HepG2 (cell line): ENCODE data around the gene ABHD12. TPM values are rescaled to one million over a fixed set of nuclear protein-coding genes. Genes with fewer than 3 reads are reported as not detected.

ENCODE experiments used
- CCAR2 ChIP-seq: fragments of 200-400 bp; formaldehyde crosslinking; optimal IDR thresholded peaks from 2 replicates; pipeline ENCODE3; 2018; ENCODE audit warnings: low read depth, mild to moderate bottlenecking, low read length, moderate library complexity
- FOXO1 ChIP-seq: sonication (generic); formaldehyde crosslinking; IDR thresholded peaks from 2 replicates; pipeline ENCODE4 v1.4.0; 2020; ENCODE audit warnings: missing genetic modification reagents
- HOXA9 ChIP-seq: sonication (generic); formaldehyde crosslinking; IDR thresholded peaks from 2 replicates; pipeline ENCODE4 v1.8.1; 2022; ENCODE audit warnings: missing genetic modification reagents, mild to moderate bottlenecking, moderate library complexity, borderline replicate concordance
- IKZF4 ChIP-seq: sonication (generic); formaldehyde crosslinking; IDR thresholded peaks from 2 replicates; pipeline ENCODE4 v1.5.1; 2020; ENCODE audit warnings: borderline replicate concordance, mild to moderate bottlenecking, low read depth, missing genetic modification reagents; ENCODE audit errors: not compliant biosample characterization
- JUND ChIP-seq: sonication (generic); formaldehyde crosslinking; IDR thresholded peaks from 2 replicates; pipeline ENCODE4 v1.8.0; 2022; ENCODE audit warnings: mild to moderate bottlenecking, missing genetic modification reagents
- KLF13 ChIP-seq: sonication (generic); formaldehyde crosslinking; IDR thresholded peaks from 2 replicates; pipeline ENCODE4 v1.4.0; 2020; ENCODE audit warnings: mild to moderate bottlenecking, missing genetic modification reagents
- RFX1 ChIP-seq: fragments of 450-650 bp; IDR thresholded peaks from 2 replicates; pipeline ENCODE4 v1.6.1; 2017
- TBX3 ChIP-seq: fragments of 450-650 bp; IDR thresholded peaks from 2 replicates; pipeline ENCODE4 v1.6.1; 2017; ENCODE audit warnings: antibody characterized with exemption, mild to moderate bottlenecking, inconsistent platforms, borderline replicate concordance
- YY1 ChIP-seq: IDR thresholded peaks from 2 replicates; pipeline ENCODE4 v1.6.1; 2011; ENCODE audit warnings: low read length, low read depth, moderate library complexity, mild to moderate bottlenecking; ENCODE audit not compliant: insufficient read depth, insufficient replicate concordance
- ZNF598 ChIP-seq: sonication (generic); formaldehyde crosslinking; IDR thresholded peaks from 2 replicates; pipeline ENCODE4 v1.5.1; 2020; ENCODE audit warnings: mild to moderate bottlenecking, missing genetic modification reagents, borderline replicate concordance
- ZNF788 ChIP-seq: sonication (generic); formaldehyde crosslinking; IDR thresholded peaks from 2 replicates; pipeline ENCODE4 v1.5.0; 2020; ENCODE audit warnings: mild to moderate bottlenecking, missing genetic modification reagents, borderline replicate concordance
- ZSCAN12 ChIP-seq: sonication (generic); formaldehyde crosslinking; IDR thresholded peaks from 2 replicates; pipeline ENCODE4 v1.9.0; 2021; ENCODE audit warnings: mild to moderate bottlenecking, missing genetic modification reagents
- polyA plus RNA-seq, 8 experiments: library from polyadenylated mRNA; depleted of rRNA in 3 of 8; stranded (reverse) in 7 of 8; unstranded in 1 of 8; fragments of >200 nt; fragmentation: Illumina TruSeq in 4 of 8; extraction: Trizol in 4 of 8; gene quantifications; 2 replicates each; pipeline versions ENCODE4 v1.2.1 to v1.2.3, GENCODE V29; 2011 to 2016; ENCODE audit warnings: low read depth in 4 of 8, missing spikeins in 1 of 8, mixed read lengths in 1 of 8; ENCODE audit not compliant: insufficient read depth in 1 of 8
- total RNA-seq, 5 experiments: library from RNA; depleted of rRNA; stranded (reverse); fragments of >200 nt; fragmentation: Illumina TruSeq; extraction: Trizol; gene quantifications; 2 replicates each; pipeline ENCODE4 v1.2.3, GENCODE V29; 2016; ENCODE audit warnings: low read depth in 1 of 5
- TF ChIP-seq, protein P1 (sequence below): sonication (generic); formaldehyde crosslinking; IDR thresholded peaks from 2 replicates; pipeline ENCODE4 v1.5.0; 2020; ENCODE audit warnings: mild to moderate bottlenecking, missing genetic modification reagents, borderline replicate concordance
- TF ChIP-seq, protein P2 (sequence below): sonication (generic); formaldehyde crosslinking; IDR thresholded peaks from 2 replicates; pipeline ENCODE4 v1.4.0; 2020; ENCODE audit warnings: missing genetic modification reagents
- TF ChIP-seq, protein P3 (sequence below): sonication (generic); formaldehyde crosslinking; IDR thresholded peaks from 2 replicates; pipeline ENCODE4 v1.8.1; 2023; ENCODE audit warnings: mild to moderate bottlenecking, missing genetic modification reagents
- TF ChIP-seq, protein P4 (sequence below): sonication (generic); formaldehyde crosslinking; IDR thresholded peaks from 2 replicates; pipeline ENCODE4 v1.9.0; 2021; ENCODE audit warnings: missing genetic modification reagents, mild to moderate bottlenecking, borderline replicate concordance

ABHD12 gene
- total and polyA plus RNA-seq, 2 of the 13 experiments (the other 11 are each of a cell fraction or from before 2014, with no cell fraction given): 23.5 to 72.1 TPM

GRCh38 chr20:25378189-25378883 lies 12.3 kb downstream of the ABHD12 start (continued):
- TF ChIP-seq, protein P1, sequence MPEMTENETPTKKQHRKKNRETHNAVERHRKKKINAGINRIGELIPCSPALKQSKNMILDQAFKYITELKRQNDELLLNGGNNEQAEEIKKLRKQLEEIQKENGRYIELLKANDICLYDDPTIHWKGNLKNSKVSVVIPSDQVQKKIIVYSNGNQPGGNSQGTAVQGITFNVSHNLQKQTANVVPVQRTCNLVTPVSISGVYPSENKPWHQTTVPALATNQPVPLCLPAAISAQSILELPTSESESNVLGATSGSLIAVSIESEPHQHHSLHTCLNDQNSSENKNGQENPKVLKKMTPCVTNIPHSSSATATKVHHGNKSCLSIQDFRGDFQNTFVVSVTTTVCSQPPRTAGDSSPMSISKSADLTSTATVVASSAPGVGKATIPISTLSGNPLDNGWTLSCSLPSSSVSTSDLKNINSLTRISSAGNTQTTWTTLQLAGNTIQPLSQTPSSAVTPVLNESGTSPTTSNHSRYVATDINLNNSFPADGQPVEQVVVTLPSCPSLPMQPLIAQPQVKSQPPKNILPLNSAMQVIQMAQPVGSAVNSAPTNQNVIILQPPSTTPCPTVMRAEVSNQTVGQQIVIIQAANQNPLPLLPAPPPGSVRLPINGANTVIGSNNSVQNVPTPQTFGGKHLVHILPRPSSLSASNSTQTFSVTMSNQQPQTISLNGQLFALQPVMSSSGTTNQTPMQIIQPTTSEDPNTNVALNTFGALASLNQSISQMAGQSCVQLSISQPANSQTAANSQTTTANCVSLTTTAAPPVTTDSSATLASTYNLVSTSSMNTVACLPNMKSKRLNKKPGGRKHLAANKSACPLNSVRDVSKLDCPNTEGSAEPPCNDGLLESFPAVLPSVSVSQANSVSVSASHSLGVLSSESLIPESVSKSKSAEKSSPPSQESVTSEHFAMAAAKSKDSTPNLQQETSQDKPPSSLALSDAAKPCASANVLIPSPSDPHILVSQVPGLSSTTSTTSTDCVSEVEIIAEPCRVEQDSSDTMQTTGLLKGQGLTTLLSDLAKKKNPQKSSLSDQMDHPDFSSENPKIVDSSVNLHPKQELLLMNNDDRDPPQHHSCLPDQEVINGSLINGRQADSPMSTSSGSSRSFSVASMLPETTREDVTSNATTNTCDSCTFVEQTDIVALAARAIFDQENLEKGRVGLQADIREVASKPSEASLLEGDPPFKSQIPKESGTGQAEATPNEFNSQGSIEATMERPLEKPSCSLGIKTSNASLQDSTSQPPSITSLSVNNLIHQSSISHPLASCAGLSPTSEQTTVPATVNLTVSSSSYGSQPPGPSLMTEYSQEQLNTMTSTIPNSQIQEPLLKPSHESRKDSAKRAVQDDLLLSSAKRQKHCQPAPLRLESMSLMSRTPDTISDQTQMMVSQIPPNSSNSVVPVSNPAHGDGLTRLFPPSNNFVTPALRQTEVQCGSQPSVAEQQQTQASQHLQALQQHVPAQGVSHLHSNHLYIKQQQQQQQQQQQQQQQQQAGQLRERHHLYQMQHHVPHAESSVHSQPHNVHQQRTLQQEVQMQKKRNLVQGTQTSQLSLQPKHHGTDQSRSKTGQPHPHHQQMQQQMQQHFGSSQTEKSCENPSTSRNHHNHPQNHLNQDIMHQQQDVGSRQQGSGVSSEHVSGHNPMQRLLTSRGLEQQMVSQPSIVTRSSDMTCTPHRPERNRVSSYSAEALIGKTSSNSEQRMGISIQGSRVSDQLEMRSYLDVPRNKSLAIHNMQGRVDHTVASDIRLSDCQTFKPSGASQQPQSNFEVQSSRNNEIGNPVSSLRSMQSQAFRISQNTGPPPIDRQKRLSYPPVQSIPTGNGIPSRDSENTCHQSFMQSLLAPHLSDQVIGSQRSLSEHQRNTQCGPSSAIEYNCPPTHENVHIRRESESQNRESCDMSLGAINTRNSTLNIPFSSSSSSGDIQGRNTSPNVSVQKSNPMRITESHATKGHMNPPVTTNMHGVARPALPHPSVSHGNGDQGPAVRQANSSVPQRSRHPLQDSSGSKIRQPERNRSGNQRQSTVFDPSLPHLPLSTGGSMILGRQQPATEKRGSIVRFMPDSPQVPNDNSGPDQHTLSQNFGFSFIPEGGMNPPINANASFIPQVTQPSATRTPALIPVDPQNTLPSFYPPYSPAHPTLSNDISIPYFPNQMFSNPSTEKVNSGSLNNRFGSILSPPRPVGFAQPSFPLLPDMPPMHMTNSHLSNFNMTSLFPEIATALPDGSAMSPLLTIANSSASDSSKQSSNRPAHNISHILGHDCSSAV: no peak
- TF ChIP-seq KLF13 (CRISPR knock-in tag): no peak
- TF ChIP-seq ZNF598 (CRISPR knock-in tag): no peak
- TF ChIP-seq YY1: no peak
- TF ChIP-seq, protein P2, sequence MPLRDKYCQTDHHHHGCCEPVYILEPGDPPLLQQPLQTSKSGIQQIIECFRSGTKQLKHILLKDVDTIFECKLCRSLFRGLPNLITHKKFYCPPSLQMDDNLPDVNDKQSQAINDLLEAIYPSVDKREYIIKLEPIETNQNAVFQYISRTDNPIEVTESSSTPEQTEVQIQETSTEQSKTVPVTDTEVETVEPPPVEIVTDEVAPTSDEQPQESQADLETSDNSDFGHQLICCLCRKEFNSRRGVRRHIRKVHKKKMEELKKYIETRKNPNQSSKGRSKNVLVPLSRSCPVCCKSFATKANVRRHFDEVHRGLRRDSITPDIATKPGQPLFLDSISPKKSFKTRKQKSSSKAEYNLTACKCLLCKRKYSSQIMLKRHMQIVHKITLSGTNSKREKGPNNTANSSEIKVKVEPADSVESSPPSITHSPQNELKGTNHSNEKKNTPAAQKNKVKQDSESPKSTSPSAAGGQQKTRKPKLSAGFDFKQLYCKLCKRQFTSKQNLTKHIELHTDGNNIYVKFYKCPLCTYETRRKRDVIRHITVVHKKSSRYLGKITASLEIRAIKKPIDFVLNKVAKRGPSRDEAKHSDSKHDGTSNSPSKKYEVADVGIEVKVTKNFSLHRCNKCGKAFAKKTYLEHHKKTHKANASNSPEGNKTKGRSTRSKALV: no peak
- TF ChIP-seq ZNF788: peak; percentile 53; the same call in 1 of the 2 replicates
- TF ChIP-seq FOXO1: peak; percentile 62; the same call in 1 of the 2 replicates
- no peak for TF ChIP-seq IKZF4 (CRISPR knock-in tag)
- TF ChIP-seq HOXA9 (CRISPR knock-in tag): no peak
- TF ChIP-seq ZSCAN12 (CRISPR knock-in tag): no peak
- TF ChIP-seq, protein P3, sequence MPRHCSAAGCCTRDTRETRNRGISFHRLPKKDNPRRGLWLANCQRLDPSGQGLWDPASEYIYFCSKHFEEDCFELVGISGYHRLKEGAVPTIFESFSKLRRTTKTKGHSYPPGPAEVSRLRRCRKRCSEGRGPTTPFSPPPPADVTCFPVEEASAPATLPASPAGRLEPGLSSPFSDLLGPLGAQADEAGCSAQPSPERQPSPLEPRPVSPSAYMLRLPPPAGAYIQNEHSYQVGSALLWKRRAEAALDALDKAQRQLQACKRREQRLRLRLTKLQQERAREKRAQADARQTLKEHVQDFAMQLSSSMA (CRISPR knock-in tag): no peak
- TF ChIP-seq CCAR2: no peak
- TF ChIP-seq TBX3: peak; percentile 98
- TF ChIP-seq RFX1: no peak
- TF ChIP-seq, protein P4, sequence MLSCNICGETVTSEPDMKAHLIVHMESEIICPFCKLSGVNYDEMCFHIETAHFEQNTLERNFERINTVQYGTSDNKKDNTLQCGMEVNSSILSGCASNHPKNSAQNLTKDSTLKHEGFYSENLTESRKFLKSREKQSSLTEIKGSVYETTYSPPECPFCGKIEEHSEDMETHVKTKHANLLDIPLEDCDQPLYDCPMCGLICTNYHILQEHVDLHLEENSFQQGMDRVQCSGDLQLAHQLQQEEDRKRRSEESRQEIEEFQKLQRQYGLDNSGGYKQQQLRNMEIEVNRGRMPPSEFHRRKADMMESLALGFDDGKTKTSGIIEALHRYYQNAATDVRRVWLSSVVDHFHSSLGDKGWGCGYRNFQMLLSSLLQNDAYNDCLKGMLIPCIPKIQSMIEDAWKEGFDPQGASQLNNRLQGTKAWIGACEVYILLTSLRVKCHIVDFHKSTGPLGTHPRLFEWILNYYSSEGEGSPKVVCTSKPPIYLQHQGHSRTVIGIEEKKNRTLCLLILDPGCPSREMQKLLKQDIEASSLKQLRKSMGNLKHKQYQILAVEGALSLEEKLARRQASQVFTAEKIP (CRISPR knock-in tag): no peak
- no peak for TF ChIP-seq JUND (CRISPR knock-in tag)
